Loucy (cell line): ENCODE measurements around the gene GRHL1.

ENCODE experiments used
- H2AFZ ChIP-seq: fragments of 200-600 bp; sonication (generic); 2 replicates; pipeline ENCODE4 v1.6.0; 2016; ENCODE audit warnings: antibody characterized with exemption, mild to moderate bottlenecking, low read length, moderate library complexity
- H3F3A ChIP-seq: fragments of 200-600 bp; 2 replicates; pipeline ENCODE4 v1.6.0; 2016; ENCODE audit warnings: antibody characterized with exemption, low read depth, mild to moderate bottlenecking
- H3K27me3 ChIP-seq: fragments of 200-600 bp; sonication (generic); 2 replicates; pipeline ENCODE4 v1.6.1; 2014; ENCODE audit warnings: low read length, mild to moderate bottlenecking; ENCODE audit not compliant: insufficient read depth, poor library complexity, severe bottlenecking
- H3K36me3 ChIP-seq: fragments of 200-600 bp; sonication (generic); 2 replicates; pipeline ENCODE4 v1.6.1; 2016; ENCODE audit warnings: low read length; ENCODE audit not compliant: insufficient read depth
- H3K4me1 ChIP-seq: fragments of 200-600 bp; sonication (generic); 2 replicates; pipeline ENCODE4 v1.5.1; 2014; ENCODE audit warnings: low read length, mild to moderate bottlenecking; ENCODE audit not compliant: insufficient read depth, poor library complexity, severe bottlenecking
- H3K4me2 ChIP-seq: fragments of 200-600 bp; sonication (generic); 2 replicates; pipeline ENCODE4 v1.6.0; 2014; ENCODE audit warnings: antibody characterized with exemption, low read length, low read depth, mild to moderate bottlenecking; ENCODE audit not compliant: poor library complexity, severe bottlenecking
- H3K4me3 ChIP-seq: fragments of 200-600 bp; sonication (generic); 2 replicates; pipeline ENCODE4 v1.5.1; 2014; ENCODE audit warnings: low read length, mild to moderate bottlenecking, mixed read lengths; ENCODE audit not compliant: poor library complexity, severe bottlenecking
- H3K79me2 ChIP-seq: fragments of 200-600 bp; sonication (generic); 2 replicates; pipeline ENCODE4 v1.6.1; 2014; ENCODE audit warnings: low read length; ENCODE audit not compliant: insufficient read depth
- H3K9ac ChIP-seq: fragments of 200-600 bp; sonication (generic); 2 replicates; pipeline ENCODE4 v1.6.0; 2014; ENCODE audit warnings: mild to moderate bottlenecking, low read depth, low read length, moderate library complexity; ENCODE audit not compliant: poor library complexity, severe bottlenecking
- H3K9me2 ChIP-seq: fragments of 200-600 bp; sonication (generic); replicated peaks from 2 replicates; pipeline ENCODE4 v1.6.1; 2016; ENCODE audit warnings: low read depth, low read length, mixed read lengths
- H3K9me3 ChIP-seq: fragments of 200-600 bp; sonication (generic); 2 replicates; pipeline ENCODE4 v1.6.1; 2014; ENCODE audit warnings: mild to moderate bottlenecking, antibody characterized with exemption, low read length, low read depth; ENCODE audit not compliant: insufficient read depth
- H4K20me1 ChIP-seq: fragments of 200-600 bp; sonication (generic); 2 replicates; pipeline ENCODE4 v1.6.0; 2014; ENCODE audit warnings: antibody characterized with exemption, low read length, mild to moderate bottlenecking; ENCODE audit not compliant: insufficient read depth, poor library complexity, severe bottlenecking
- CTCF ChIP-seq: fragments of 200-600 bp; sonication (generic); conservative IDR thresholded peaks from 2 replicates; pipeline ENCODE4 v1.5.1; 2014; ENCODE audit warnings: mild to moderate bottlenecking, antibody characterized with exemption, low read length
- EZH2phosphoT487 ChIP-seq: fragments of 200-600 bp; IDR thresholded peaks from 2 replicates; pipeline ENCODE4 v1.6.1; 2018; ENCODE audit warnings: antibody characterized with exemption, mild to moderate bottlenecking, moderate library complexity, borderline replicate concordance

GRHL1 gene

GRCh38 chr2:10045561-10046355 lies 94.3 kb downstream of the GRHL1 start:
- H2AFZ ChIP-seq: no peak overlapping the region
- TF ChIP-seq CTCF: no peak
- H3K36me3 ChIP-seq: no peaks in the 10 kb centered on the region
- H3K4me3 ChIP-seq: no peak overlapping the region
- no peak overlapping the region for H3K9ac ChIP-seq
- no peaks in the 10 kb centered on the region for H3K9me3 ChIP-seq
- no peaks in the 10 kb centered on the region for H3K79me2 ChIP-seq
- H4K20me1 ChIP-seq: no peaks in the 10 kb centered on the region
- no peaks in the 10 kb centered on the region for H3F3A ChIP-seq
- no peaks in the 10 kb centered on the region for H3K27me3 ChIP-seq
- no peaks in the 10 kb centered on the region for H3K4me1 ChIP-seq
- H3K9me2 ChIP-seq: no peaks in the 10 kb centered on the region
- no peak overlapping the region for H3K4me2 ChIP-seq

GRCh38 chr2:10046931-10047330 lies 95.4 kb downstream of the GRHL1 start:
- Histone ChIP-seq H4K20me1 (no peaks in the 10 kb centered on the region), H3K36me3 (no peaks in the 10 kb centered on the region)
- TF ChIP-seq EZH2phosphoT487 (no peak), CTCF (no peak)

GRCh38 chr2:10047616-10048500 lies 96.4 kb downstream of the GRHL1 start:
- Histone ChIP-seq H3F3A (no peaks in the 10 kb centered on the region), H3K9me2 (no peaks in the 10 kb centered on the region), H3K9me3 (no peaks in the 10 kb centered on the region), H3K9ac (no peak overlapping the region), H3K79me2 (no peaks in the 10 kb centered on the region), H3K4me1 (no peaks in the 10 kb centered on the region), H3K4me2 (no peak overlapping the region), H3K36me3 (no peaks in the 10 kb centered on the region), H2AFZ (no peak overlapping the region), H3K4me3 (no peak overlapping the region), H4K20me1 (no peaks in the 10 kb centered on the region), H3K27me3 (no peaks in the 10 kb centered on the region)
- no peak for TF ChIP-seq EZH2phosphoT487
- no peak for TF ChIP-seq CTCF

More at GRCh38 chr2:10046931-10047330, 95.4 kb downstream of the GRHL1 start:
- H3K4me1 ChIP-seq: no peaks in the 10 kb centered on the region
- no peaks in the 10 kb centered on the region for H3K9me2 ChIP-seq
- H3K4me2 ChIP-seq: no peak overlapping the region
- no peaks in the 10 kb centered on the region for H3F3A ChIP-seq
- no peak overlapping the region for H3K4me3 ChIP-seq
- H3K79me2 ChIP-seq: no peaks in the 10 kb centered on the region
- no peak overlapping the region for H3K9ac ChIP-seq
- no peak overlapping the region for H2AFZ ChIP-seq
- no peaks in the 10 kb centered on the region for H3K9me3 ChIP-seq
- no peaks in the 10 kb centered on the region for H3K27me3 ChIP-seq
